ENCODE measurements around the gene TFPT.

The TFPT gene, protein sequence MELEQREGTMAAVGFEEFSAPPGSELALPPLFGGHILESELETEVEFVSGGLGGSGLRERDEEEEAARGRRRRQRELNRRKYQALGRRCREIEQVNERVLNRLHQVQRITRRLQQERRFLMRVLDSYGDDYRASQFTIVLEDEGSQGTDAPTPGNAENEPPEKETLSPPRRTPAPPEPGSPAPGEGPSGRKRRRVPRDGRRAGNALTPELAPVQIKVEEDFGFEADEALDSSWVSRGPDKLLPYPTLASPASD

DNA sequence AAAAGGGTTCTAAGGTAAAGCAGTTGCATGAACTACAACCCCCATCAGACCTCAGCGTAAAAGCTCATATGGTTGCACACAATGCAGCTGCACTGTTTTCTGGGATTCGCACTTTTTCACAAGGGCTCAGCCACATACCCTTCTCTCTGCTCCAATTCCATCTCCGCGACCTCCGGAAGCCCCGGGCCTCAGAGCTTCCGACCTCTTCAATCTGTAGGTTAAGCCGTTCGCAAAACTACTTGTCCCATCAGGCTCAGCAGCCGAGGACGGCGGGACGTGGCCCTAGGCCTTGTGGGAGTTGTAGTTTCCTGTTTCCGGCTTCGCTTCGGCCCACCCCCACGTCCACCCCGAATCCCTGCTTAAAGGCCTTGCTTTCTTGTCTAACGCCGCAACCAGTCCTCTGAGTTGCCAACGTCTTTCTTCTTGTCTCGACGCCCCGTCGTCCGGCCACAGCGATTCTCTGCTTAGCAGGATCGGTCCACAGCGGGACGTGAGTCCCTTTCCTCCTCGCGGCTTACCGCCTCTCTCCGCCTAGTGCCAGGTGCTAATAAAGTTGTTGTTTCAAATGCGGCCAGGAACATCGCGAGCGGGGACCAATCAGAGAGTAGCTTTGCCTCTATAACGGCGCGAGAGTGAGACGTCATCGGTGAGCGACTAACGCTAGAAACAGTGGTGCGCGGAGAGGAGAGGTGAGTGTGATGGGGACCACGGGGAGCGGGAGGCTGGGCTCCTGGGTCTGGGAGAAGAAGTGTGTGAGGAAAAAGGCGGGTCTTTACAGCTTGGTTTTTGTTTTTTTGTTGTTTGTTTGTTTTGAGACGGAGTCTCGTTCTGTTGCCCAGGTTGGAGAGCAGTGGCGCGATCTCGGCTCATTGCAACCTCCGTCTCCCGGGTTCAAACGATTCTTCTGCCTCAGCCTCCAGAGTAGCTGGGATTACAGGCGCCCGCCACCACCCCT lies at the start of gene TFPT, which contains the start of gene PRPF31:
Gene TFPT, minus strand, starts transcription at position 549 of the 955 bp plus-strand sequence. Its CDS starts 388 bp downstream, at position 161.
Gene PRPF31, plus strand, starts transcription at position 646 of the 955 bp plus-strand sequence. CDS start 2,525 bp downstream, outside the sequence.
- peak; percentile 96 for DNase-seq

- DNase-seq: no peak
Measured at GRCh38 chr19:54165222-54165621, 49.8 kb upstream of the TFPT start.

- no peak for DNase-seq
Measured at GRCh38 chr19:54164369-54165068, 49.1 kb upstream of the TFPT start.

DNA sequence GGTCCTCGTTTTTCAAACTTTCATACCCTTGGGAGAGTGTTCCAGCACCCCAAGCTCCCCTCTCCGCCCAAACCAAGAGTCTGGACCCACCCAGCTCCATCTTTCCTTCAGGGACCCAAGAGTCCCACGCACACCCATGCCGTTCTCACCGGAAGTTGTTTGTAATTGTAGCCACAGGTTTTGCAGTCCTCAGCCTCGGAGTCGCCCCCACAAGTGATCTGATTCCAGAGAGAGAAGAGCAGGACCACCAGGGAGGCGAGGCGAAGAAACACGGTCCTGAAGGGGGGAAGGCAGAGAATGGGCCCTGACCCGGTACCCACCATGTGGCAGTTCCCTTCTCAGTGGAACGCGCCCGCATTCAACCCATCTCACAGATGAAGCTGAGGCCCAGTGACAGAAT lies 47.4 kb upstream of the TFPT start:
- DNase-seq: no peak

DNA sequence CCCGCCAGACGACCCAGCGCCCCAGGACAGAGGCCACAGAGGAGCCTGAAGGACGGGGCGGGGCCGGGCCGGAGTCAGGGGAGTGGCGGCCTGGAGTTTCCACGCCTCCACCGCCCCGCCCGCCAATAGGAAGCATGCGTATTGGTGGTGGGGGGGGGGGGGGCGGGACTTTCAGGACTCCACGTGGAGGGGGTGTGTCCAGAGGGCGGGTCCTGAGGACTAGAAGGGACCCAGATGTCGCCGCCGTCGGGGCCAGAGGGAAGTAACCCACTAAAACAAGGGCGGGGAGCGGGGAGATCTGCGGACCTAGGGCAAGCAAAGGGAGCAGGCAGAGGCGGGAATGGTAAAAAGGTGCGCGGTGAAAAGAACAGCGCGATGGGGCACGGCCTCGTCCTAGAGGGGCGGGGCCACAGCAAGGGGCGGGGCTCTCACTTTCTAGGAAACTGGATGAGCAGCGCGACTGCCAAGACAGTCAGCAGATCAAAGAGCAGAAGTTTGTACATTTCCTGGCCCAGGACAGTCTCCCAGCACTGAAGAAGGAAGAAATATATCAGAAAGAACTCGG lies 46.9 kb upstream of the TFPT start:
- DNase-seq: peak; percentile 71

- DNase-seq: no peak
Measured at GRCh38 chr19:54160854-54161253, 45.4 kb upstream of the TFPT start.

- peak; percentile 38 for DNase-seq
Measured at GRCh38 chr19:54160182-54160811, 44.8 kb upstream of the TFPT start.

DNA sequence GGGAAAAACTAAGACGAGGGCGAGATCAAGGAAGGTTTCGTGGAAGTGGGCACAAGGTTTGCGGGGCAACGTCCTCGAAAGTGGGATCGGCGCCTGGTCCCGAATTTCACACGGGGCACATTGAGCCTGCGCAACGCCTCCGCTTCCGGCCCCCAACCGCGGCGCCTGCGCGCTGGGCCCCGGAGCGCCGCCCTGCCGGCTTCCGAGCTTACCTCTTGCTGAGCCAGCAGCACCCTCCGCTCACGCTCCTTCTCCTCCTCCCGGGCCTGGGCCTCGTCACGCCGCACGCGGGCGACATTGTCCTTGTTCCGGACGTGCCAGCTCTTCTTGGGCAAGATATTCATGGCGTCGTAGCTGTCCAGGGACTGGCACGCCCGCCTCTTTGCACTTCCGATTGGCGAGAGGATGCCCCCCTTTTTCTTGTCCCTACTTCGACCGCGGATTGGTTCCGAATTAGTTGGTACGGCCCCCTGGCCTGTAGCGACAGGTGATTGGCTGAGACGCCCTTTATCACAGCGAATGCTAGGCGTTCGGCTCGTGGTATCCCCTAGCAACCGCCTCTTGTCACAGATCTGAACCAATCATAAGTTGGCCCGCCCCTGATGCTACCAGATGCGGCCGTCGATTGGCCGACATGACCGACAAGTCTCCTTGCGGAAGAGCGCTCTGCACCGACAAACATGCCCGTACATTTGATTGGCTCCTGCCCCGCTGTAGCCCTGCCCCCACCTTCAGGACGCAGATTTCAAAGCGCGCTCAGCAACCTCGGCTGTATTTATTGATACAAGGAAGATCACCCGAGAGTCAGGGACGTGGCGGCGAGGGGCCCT lies 44.1 kb upstream of the TFPT start, which contains the start of gene LENG1:
Gene LENG1, minus strand, starts transcription at position 370 of the 830 bp plus-strand sequence. Its CDS starts 26 bp downstream, at position 344.
- DNase-seq: peak; percentile 99

GRCh38 chr19:54158812-54159351 lies 43.4 kb upstream of the TFPT start:
- DNase-seq: no peak

GRCh38 chr19:54156953-54157352 lies 41.5 kb upstream of the TFPT start:
- no peak for DNase-seq

DNA sequence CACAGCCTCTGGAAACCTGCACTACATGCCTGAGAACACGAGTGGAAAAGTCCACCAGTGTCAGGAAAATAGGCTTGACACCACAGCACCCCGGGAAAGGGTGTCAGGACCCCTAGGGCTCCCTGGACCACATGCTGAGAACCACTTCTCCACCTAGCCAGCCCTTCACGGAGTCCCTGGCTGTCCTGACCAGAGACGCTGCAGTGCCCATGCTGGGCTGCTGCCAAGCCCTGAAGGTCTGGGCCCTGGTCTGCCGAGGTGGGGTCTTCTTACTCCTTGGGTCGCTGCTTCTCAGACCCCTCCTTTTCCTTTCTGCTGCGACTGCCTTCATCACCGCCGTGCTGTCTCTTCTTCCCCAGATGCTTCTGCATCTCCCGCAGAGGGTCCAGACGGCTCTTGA lies 41.0 kb upstream of the TFPT start:
- DNase-seq: no peak

DNA sequence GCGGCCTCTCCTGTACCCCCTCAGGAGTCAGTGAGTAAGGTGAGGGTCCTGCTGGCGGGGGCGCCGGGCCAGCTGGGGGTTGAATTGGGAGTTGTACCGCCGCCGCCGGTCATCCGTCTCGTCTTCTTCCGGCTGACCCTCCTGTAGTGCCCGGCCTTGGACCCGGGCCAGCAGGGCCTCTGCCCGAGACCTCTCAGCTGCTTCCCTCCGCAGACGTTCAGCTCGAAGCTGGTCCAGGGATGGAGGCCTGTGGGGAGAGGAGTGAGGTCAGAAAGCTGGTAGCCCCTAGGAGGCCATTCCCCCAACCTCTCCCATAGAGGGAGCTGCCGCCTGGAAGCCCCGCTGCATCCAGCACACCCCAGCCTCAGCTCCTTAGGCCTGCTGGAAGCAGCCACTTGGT lies 40.2 kb upstream of the TFPT start:
- no peak for DNase-seq

GRCh38 chr19:54154603-54155345 lies 39.3 kb upstream of the TFPT start:
- DNase-seq: no peak

- no peak for DNase-seq
Measured at GRCh38 chr19:54153731-54154326, 38.4 kb upstream of the TFPT start.

DNA sequence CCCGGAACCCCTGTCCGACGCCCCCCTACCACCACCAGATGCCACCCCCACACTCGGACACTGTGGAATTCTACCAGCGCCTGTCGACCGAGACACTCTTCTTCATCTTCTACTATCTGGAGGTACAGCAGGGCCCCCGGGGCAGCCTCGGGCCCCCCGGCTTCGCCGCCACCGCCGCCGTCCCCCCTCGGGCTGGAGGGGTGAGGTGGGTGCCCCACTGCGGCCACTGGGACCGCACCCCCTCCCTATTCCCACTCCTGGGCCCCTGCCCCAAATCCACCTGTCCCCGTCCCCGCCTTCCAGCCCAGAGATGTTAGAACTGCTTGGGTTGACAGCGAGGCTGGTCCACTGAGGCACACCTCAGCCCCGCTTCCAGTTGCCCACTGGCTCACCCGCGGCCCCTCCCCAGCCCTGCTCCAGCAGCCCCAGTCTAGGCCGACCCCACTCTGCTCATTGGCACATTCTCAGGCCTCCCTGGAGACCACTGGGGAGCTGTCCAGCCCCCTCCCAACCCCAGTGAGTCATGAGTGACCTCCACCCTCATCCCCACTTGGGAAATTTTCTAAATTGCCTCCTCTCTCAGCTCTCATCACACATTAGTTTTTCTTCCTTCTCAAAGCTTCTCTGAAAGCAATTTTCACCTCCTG lies 37.5 kb upstream of the TFPT start:
- DNase-seq: no peak

GRCh38 chr19:54152267-54152666 lies 36.8 kb upstream of the TFPT start:
- no peak for DNase-seq

GRCh38 chr19:54151362-54152035 lies 36.0 kb upstream of the TFPT start:
- no peak for DNase-seq

- no peak for DNase-seq
Measured at GRCh38 chr19:54149021-54149812, 33.8 kb upstream of the TFPT start.
